PC-3 (cell line): ENCODE data around the gene KCNQ2. TPM values are rescaled to one million over a fixed set of nuclear protein-coding genes. Genes with fewer than 3 reads are reported as not detected.
"Not testable (repeated sequence)": the region's sequence is repeated elsewhere in the genome, so short reads cannot be mapped to it uniquely, and the experiment has no call there.

Experiments used
- ATAC-seq: fragments of 200-7000 bp; cut with Tn5 transposase; 2 replicates; pipeline ENCODE4 v1.9.1; 2020; ENCODE audit warnings: mild to moderate bottlenecking, moderate library complexity
- BruUV-seq: library from RNA; stranded (reverse); fragments of 400-500 nt; replicated peaks from 2 replicates; lab custom pipeline; 2021; lab: Mats Ljungman, UMichigan
- CTCF ChIA-PET: fragments of 300-600 bp; sonication (Branson Sonifier 250); formaldehyde crosslinking; loops from one replicate; lab custom pipeline; 2022; ENCODE audit warnings: antibody characterized with exemption; lab: Charles Lee
- POLR2A ChIA-PET: fragments of 300-600 bp; sonication (Branson Sonifier 250); formaldehyde crosslinking; loops from one replicate; lab custom pipeline; 2022; ENCODE audit warnings: antibody characterized with exemption; ENCODE audit not compliant: unreplicated experiment; lab: Charles Lee
- DNase-seq: peaks from one replicate; pipeline ENCODE4 v3.0.0-alpha.2; 2015
- H2AFZ ChIP-seq: fragments of 300-600 bp; sonication (generic); 2 replicates; pipeline ENCODE4 v1.6.0; 2016; ENCODE audit warnings: antibody characterized with exemption, low read length
- H3F3A ChIP-seq: fragments of 300-600 bp; sonication (generic); one replicate; pipeline ENCODE4 v1.6.0; 2017; ENCODE audit warnings: antibody characterized with exemption, low read length, control low read depth, mild to moderate bottlenecking; ENCODE audit not compliant: unreplicated experiment
- H3K27ac ChIP-seq: fragments of 300-600 bp; sonication (generic); 2 replicates; pipeline ENCODE4 v1.5.1; 2016; ENCODE audit warnings: mild to moderate bottlenecking, low read length
- H3K27me3 ChIP-seq: fragments of 300-600 bp; sonication (generic); 2 replicates; pipeline ENCODE4 v1.6.1; 2016; ENCODE audit warnings: low read length, mixed read lengths
- H3K36me3 ChIP-seq: fragments of 300-600 bp; sonication (generic); 2 replicates; pipeline ENCODE4 v1.6.1; 2016; ENCODE audit warnings: low read depth, mixed run types, low read length, mixed read lengths
- H3K4me1 ChIP-seq: fragments of 300-600 bp; sonication (generic); 2 replicates; pipeline ENCODE4 v1.5.1; 2016; ENCODE audit warnings: low read length; ENCODE audit not compliant: insufficient read depth
- H3K4me2 ChIP-seq: fragments of 300-600 bp; sonication (generic); 2 replicates; pipeline ENCODE4 v1.6.0; 2016; ENCODE audit warnings: low read length
- H3K4me3 ChIP-seq: fragments of 300-600 bp; sonication (generic); 2 replicates; pipeline ENCODE4 v1.5.1; 2016; ENCODE audit warnings: mild to moderate bottlenecking, low read length, mixed read lengths
- H3K79me2 ChIP-seq: fragments of 300-600 bp; sonication (generic); 2 replicates; pipeline ENCODE4 v1.6.1; 2017; ENCODE audit warnings: low read length, mixed read lengths
- H3K9ac ChIP-seq: fragments of 300-600 bp; sonication (generic); 2 replicates; pipeline ENCODE4 v1.6.0; 2016; ENCODE audit warnings: mild to moderate bottlenecking, low read length
- H3K9me2 ChIP-seq: fragments of 300-600 bp; sonication (generic); replicated peaks from 2 replicates; pipeline ENCODE4 v1.6.1; 2016; ENCODE audit warnings: mixed run types, low read length, mixed read lengths
- H3K9me3 ChIP-seq: fragments of 300-600 bp; sonication (generic); 2 replicates; pipeline ENCODE4 v1.6.1; 2016; ENCODE audit warnings: low read length, mixed read lengths
- H4K20me1 ChIP-seq: fragments of 300-600 bp; sonication (generic); 2 replicates; pipeline ENCODE4 v1.6.1; 2016; ENCODE audit warnings: low read length, mixed read lengths
- EZH2 ChIP-seq: fragments of 300-600 bp; sonication (generic); IDR thresholded peaks from one replicate; pipeline ENCODE4 v1.6.1; 2017; ENCODE audit warnings: antibody characterized with exemption, mild to moderate bottlenecking, low read length; ENCODE audit not compliant: unreplicated experiment
- EZH2phosphoT487 ChIP-seq: fragments of 300-600 bp; sonication (generic); IDR thresholded peaks from 2 replicates; pipeline ENCODE4 v1.6.1; 2018; ENCODE audit warnings: mild to moderate bottlenecking, antibody characterized with exemption, low read length, borderline replicate concordance
- intact Hi-C: fragments of 100-400 bp; cut with micrococcal nuclease; formaldehyde crosslinking; loops from 2 replicates; pipeline ENCODE4 v1.9.0; 2023
- total RNA-seq: library from RNA; depleted of rRNA; stranded (reverse); fragments of >200 nt; gene quantifications from 2 replicates; pipeline ENCODE4 v1.2.3, GENCODE V29; 2014
- TF ChIP-seq, protein P1 (sequence below): fragments of 300-600 bp; sonication (generic); conservative IDR thresholded peaks from 2 replicates; pipeline ENCODE4 v1.5.1; 2017; ENCODE audit warnings: antibody characterized with exemption, low read depth, mild to moderate bottlenecking, low read length

KCNQ2 gene
- total RNA-seq, 1 experiment from 2014 or later, result not detected

DNA sequence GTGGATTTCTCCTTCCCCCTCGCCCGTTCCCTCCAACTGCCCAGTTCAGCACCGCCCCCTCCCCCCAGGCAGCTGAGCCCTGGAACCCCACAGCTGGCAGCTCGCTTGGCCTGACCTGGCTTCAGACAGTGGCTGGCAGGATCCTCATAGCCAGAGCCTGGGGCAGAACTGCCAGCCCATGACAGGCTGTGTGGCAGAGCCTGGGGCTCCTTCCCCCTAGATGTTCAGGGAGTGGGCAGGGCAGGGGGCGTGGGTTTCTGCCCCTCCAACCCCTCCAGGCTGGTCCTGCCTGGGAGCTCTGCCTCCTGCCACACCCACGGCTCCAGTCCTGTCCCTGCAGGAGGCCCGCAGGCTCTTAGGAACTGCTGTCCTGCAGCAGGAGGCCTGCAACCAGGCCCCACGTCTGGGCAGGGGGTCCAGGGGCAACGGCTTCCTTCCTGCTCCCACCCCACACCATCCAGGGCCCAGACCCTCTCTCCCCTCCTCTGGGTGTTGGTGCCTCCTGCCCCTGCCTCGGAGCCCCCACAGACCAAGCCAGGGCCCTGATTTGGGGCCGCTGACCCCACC, 9.6 kb upstream of the KCNQ2 start:
- Histone ChIP-seq H3K9me3 (no peaks in the 10 kb centered on the region), H3F3A (no peaks in the 10 kb centered on the region), H3K27me3 (0 out of 2 replicates have a peak, but pooled peaks cover 2% of the 10 kb centered on the region), H3K9me2 (no peaks in the 10 kb centered on the region), H3K4me3 (no peak overlapping the region), H3K9ac (no peak overlapping the region), H3K4me1 (0 out of 2 replicates have a peak, but pooled peaks cover 5% of the 10 kb centered on the region), H4K20me1 (no peaks in the 10 kb centered on the region; the same call in 1 of the 2 replicates), H2AFZ (no peak overlapping the region), H3K79me2 (no peaks in the 10 kb centered on the region), H3K36me3 (no peaks in the 10 kb centered on the region), H3K27ac (no peak overlapping the region), H3K4me2 (no peak overlapping the region)
- intact Hi-C loops, result no loop called here
- ChIA-PET CTCF (no interaction called here), POLR2A (no interaction called here)
- DNase-seq (no peak), ATAC-seq (no peak)
- TF ChIP-seq EZH2phosphoT487, result no peak
- TF ChIP-seq, protein P1, sequence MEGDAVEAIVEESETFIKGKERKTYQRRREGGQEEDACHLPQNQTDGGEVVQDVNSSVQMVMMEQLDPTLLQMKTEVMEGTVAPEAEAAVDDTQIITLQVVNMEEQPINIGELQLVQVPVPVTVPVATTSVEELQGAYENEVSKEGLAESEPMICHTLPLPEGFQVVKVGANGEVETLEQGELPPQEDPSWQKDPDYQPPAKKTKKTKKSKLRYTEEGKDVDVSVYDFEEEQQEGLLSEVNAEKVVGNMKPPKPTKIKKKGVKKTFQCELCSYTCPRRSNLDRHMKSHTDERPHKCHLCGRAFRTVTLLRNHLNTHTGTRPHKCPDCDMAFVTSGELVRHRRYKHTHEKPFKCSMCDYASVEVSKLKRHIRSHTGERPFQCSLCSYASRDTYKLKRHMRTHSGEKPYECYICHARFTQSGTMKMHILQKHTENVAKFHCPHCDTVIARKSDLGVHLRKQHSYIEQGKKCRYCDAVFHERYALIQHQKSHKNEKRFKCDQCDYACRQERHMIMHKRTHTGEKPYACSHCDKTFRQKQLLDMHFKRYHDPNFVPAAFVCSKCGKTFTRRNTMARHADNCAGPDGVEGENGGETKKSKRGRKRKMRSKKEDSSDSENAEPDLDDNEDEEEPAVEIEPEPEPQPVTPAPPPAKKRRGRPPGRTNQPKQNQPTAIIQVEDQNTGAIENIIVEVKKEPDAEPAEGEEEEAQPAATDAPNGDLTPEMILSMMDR, result no peak
- no peak for TF ChIP-seq EZH2
- BruUV-seq, result no TSS peak

DNA sequence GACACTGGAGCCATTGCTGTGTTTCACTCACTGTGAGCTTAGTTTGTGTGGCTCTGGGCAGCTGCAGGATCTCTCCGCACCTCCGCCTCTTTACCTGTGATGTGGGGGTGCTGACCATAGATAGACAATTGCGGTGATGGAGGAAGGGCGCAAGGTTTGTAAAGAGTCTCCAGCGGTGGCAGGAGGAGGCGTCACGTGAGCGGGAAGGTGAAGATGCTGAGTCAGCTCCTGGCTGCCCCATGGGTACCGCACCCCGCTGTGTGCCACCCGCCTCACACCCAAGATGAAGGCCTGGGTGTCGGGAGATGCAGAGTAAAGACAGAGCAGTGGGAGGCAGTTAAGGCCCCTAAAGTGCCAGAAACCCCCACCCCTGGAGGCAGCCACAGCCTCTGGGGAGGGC, 9.0 kb upstream of the KCNQ2 start:
- H3K36me3 ChIP-seq, result no peaks in the 10 kb centered on the region
- no peak overlapping the region for H3K9ac ChIP-seq
- no peak overlapping the region for H3K27ac ChIP-seq
- no peaks in the 10 kb centered on the region for H4K20me1 ChIP-seq
- intact Hi-C loops, result no loop called here
- no peak for ATAC-seq
- H3K4me3 ChIP-seq, result no peak overlapping the region
- H3K79me2 ChIP-seq, result no peaks in the 10 kb centered on the region
- no peaks in the 10 kb centered on the region for H3F3A ChIP-seq
- POLR2A ChIA-PET, result no interaction called here
- 0 out of 2 replicates have a peak, but pooled peaks cover 5% of the 10 kb centered on the region for H3K4me1 ChIP-seq
- no peak overlapping the region for H3K4me2 ChIP-seq
- BruUV-seq, result no TSS peak
- no peaks in the 10 kb centered on the region for H3K9me3 ChIP-seq
- TF ChIP-seq EZH2phosphoT487 (no peak), EZH2 (no peak)
- TF ChIP-seq, protein P1, result no peak
- CTCF ChIA-PET, result no interaction called here
- no peaks in the 10 kb centered on the region for H3K9me2 ChIP-seq
- H2AFZ ChIP-seq, result no peak overlapping the region
- no peak for DNase-seq
- H3K27me3 ChIP-seq, result 0 out of 2 replicates have a peak, but pooled peaks cover 3% of the 10 kb centered on the region

DNA sequence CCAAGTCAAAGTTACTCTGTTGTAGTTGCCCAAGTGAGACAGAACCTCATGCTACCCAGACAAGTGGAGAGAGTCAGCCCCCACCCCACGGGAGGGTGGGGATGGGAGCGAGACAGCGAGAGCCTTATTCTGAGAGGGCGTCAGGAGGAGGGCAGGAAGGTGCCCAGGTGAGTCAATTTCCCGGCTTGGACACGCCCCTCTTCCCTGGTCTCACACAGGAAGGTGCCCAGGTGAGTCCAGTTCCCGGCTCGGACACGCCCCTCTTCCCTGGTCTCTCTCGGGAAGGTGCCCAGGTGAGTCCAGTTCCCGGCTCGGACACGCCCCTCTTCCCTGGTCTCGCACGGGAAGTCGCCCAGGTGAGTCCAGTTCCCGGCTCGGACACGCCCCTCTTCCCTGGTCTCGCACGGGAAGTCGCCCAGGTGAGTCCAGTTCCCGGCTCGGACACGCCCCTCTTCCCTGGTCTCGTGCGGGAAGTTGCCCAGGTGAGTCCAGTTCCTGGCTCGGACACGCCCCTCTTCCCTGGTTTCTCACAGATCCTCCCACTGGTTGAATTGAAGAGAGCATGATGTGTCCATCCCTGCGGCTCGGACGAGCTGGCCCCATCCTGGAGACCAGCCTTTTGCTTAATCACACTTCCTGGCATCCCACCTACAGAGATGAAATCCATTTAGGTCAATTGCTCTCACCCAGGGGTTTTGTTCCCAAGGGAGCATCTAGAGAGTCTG, 7.4 kb upstream of the KCNQ2 start:
- H3K27me3 ChIP-seq, H2AFZ ChIP-seq, H4K20me1 ChIP-seq, BruUV-seq, H3K9me3 ChIP-seq, H3F3A ChIP-seq, intact Hi-C loops, H3K4me1 ChIP-seq, H3K27ac ChIP-seq, POLR2A ChIA-PET, H3K9me2 ChIP-seq, H3K9ac ChIP-seq, H3K79me2 ChIP-seq, H3K36me3 ChIP-seq, CTCF ChIA-PET: not testable (repeated sequence)
- Histone ChIP-seq H3K4me3 (peak overlapping the region; percentile 4; the same call in 1 of the 2 replicates), H3K4me2 (peak overlapping the region; percentile 29)
- peak; percentile 23; the same call in 1 of the 2 replicates for ATAC-seq
- DNase-seq, result peak; percentile 69
